ENCODE data around the gene MEGF11.

DNA sequence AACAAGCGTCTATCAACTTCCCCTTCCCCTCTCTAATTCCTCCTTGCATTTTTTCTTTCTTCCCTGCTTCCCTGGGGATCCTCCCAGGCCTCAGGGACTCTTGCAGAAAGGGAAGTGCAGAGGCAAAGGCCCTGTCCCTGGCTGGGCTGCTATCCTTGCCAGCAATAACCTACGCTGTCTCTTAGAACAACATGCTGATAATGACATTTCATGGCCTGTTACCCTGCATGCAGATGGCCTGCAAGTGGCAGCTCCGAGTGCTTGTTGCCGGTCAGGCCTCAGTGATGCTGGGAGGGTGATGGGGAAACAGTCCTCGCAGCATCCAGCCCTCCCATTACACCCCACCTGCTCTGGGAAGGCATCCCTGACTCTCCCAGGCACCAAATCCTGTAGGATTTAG is 216.7 kb downstream of the MEGF11 start:
- TF ChIP-seq, protein P1, sequence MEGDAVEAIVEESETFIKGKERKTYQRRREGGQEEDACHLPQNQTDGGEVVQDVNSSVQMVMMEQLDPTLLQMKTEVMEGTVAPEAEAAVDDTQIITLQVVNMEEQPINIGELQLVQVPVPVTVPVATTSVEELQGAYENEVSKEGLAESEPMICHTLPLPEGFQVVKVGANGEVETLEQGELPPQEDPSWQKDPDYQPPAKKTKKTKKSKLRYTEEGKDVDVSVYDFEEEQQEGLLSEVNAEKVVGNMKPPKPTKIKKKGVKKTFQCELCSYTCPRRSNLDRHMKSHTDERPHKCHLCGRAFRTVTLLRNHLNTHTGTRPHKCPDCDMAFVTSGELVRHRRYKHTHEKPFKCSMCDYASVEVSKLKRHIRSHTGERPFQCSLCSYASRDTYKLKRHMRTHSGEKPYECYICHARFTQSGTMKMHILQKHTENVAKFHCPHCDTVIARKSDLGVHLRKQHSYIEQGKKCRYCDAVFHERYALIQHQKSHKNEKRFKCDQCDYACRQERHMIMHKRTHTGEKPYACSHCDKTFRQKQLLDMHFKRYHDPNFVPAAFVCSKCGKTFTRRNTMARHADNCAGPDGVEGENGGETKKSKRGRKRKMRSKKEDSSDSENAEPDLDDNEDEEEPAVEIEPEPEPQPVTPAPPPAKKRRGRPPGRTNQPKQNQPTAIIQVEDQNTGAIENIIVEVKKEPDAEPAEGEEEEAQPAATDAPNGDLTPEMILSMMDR (IDR thresholded peaks at IDR 0.05; ENCODE audit: low read depth, low read length) = no peak
- TF ChIP-seq EZH2phosphoT487 (IDR thresholded peaks at IDR 0.05; ENCODE audit: low read depth) = no peak

Measured in OCI-LY3 (cell line).